ENCODE data around the gene TCAP.

The TCAP gene

DNA sequence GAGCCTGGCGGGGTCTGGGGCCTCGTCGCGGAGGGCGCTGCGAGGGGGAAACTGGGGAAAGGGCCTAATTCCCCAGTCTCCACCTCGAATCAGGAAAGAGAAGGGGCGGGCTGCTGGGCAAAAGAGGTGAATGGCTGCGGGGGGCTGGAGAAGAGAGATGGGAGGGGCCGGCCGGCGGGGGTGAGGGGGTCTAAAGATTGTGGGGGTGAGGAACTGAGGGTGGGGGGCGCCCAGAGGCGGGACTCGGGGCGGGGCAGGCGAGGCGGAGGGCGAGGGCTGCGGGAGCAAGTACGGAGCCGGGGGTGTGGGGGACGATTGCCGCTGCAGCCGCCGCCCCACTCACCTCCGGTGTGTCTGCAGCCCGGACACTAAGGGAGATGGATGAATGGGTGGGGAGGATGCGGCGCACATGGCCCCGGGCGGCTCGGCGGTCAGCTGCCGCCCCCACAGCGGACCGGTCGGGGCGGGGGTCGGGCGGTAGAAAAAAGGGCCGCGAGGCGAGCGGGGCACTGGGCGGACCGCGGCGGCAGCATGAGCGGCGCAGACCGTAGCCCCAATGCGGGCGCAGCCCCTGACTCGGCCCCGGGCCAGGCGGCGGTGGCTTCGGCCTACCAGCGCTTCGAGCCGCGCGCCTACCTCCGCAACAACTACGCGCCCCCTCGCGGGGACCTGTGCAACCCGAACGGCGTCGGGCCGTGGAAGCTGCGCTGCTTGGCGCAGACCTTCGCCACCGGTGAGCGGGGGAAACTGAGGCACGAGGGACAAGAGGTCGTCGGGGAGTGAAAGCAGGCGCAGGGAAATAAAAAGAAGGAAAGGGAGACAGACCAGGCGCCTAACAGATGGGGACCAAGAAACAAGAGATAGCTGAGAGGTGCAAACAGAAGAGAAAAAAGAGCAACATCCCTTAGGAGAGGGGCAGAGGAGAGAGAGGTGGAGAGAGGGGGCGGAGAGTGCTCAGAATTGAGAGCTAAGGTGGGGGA is 3.1 kb downstream of the TCAP start, which contains the start of gene PNMT:
Gene PNMT (plus strand): TSS at position 509 of the 980 bp plus-strand sequence. CDS start 23 bp downstream, at position 532.
- peak; percentile 37; the same call in 1 of the 2 replicates for TF ChIP-seq CTCF (IDR thresholded peaks at IDR 0.05)

- TF ChIP-seq CTCF (IDR thresholded peaks at IDR 0.05) = no peak
Measured at GRCh38 chr17:39669897-39670735, 5.0 kb downstream of the TCAP start.

GRCh38 chr17:39670746-39671145 is 5.6 kb downstream of the TCAP start:
- no peak for TF ChIP-seq CTCF (IDR thresholded peaks at IDR 0.05)

DNA sequence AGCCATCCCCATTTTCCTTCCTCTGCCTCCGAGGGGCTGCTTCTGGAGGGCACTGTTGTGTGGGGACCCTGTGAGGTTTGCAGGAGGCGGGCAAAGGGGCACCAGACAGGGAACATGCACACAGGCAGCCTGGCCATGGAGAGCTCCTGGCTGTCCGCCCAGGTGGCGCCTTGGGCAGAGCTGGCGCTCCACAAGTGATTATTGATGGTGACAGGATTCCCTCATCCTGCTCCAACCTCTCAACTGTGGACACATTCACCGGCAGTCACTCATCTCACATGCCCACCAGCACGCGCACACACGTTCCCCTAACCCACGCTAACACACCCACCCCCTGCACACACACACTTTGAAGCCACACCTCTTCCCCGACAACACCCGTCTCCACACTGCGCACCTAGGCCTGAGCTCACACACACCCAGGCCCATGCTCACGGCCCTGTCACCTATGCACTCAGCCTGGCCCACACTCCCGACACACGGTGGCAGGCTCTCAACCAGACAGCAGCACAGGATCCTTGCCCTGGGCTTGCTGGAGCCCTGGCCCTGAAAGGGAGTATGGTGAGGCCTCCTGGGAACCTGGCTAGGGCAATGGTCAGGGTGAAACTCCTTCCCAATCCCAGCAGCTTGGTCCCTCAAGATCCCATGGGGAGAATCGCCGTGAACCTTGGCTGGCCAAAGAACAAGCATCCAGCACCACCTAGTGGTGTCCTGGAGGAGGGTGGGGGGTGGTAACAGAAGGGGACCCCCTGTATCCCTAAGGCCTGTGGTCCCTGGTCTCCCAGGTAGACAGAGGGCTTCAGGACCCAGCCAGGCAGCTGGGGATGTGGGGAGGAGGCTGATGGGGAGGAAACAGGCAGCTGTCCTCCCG is 6.7 kb downstream of the TCAP start:
- TF ChIP-seq CTCF (IDR thresholded peaks at IDR 0.05) = peak; percentile 61

DNA sequence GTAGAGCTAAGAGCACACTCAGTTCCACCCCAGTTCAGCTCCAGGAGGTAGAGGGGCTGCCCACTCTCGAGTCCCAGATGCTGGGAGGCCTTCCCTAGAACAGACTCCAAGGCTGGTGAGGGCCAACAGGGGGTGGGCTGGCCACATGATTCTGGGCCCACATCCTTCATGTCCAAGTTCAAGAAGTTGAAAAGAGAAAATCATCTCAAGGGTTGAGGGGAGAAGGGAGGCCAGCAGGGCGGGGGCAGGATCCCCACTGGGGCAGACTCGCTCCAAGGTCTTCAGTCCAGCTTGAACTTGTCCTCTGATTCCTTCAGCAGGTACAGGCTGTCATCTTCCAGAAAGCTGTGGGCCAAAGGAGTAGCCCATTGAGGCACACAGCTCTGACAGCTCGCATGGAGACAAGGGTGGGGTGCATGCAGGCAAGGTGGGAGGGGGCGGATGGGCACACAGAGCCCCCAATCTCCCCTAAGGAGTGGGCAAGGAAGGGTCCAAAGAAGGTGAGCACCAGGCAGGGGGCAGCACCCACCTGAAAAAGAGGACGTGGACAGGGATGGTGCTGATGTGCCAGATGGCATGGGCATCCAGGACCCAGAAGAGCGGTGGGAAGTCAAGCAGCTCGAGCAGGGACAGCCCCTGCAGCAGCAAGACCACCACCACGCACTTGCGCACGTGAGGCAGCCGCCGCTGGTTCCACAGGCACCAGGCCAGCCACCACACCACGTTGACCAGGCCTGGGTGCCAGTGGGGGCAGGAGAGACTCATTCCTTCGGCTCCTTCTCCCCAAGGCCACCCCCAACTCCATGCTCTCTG is 7.6 kb downstream of the TCAP start:
- TF ChIP-seq CTCF (IDR thresholded peaks at IDR 0.05) = peak; percentile 35; the same call in 1 of the 2 replicates

DNA sequence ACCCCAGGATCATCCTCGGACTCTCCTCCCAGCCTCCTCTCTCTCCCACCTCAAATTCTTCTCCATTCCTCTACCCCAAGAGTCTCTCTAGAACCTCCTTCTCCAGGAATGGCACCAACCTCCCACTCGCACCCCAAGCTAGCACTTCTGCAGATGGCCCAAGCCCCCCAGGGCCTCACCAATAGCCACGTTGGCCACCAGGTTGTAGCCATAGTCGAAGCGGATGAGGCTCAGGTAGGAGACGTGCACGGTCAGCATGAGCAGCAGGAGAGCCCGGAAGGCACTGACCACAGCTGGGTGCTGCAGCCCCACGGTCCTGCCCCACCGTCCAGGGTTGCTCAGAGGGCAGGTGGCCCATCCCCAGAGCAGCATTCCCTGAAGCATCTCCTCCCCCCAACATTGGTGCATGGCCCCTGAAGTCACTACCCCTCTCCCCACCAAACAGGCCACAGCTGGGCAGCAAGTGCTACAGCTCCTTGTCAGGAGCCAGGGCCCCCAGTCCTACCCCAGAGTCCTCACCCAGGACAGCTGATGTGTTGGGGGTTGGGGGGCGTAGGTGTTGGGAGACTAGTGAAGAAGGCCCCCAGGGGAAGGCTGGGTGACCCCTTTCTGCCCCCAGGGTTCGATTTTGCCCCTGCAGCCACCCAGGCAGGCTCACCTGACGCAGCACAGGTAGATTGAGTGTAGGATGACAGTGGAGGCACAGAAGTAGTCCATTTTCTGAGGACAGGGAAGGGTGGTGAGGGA is 8.4 kb downstream of the TCAP start:
- no peak for TF ChIP-seq CTCF (IDR thresholded peaks at IDR 0.05)

All from LNCAP (cell line).